ENCODE results near the gene CRADD.

- no peak for TF ChIP-seq POLR2AphosphoS5 (IDR thresholded peaks at IDR 0.05; ENCODE audit: borderline replicate concordance, low read depth, low read length)
- no peak for TF ChIP-seq EZH2 (IDR thresholded peaks at IDR 0.05)
These were observed 106.7 kb downstream of the CRADD start for GRCh38 chr12:93783832-93784231.
